ENCODE measurements around the gene AHSA1.

AHSA1 gene

GRCh38 chr14:77508876-77509275, 51.0 kb downstream of the AHSA1 start:
- peaks cover 14 to 18% of the 10 kb centered on the region in 2 donors for H3K36me3 ChIP-seq (ENCODE audit: control insufficient read depth in 2 of 2, insufficient read depth in 2 of 2, low read length in 2 of 2)
- H3K4me1 ChIP-seq (ENCODE audit: control insufficient read depth, insufficient read depth, low read length) = no peaks in the 10 kb centered on the region
- H3K27me3 ChIP-seq (ENCODE audit: control insufficient read depth in 1 of 2, insufficient read depth in 2 of 2, low read length in 2 of 2) = no peaks in the 10 kb centered on the region
- H3K9ac ChIP-seq (ENCODE audit: low read length in 2 of 2) = no peak overlapping the region
- no peak overlapping the region for H3K27ac ChIP-seq (ENCODE audit: low read length)
- H3K9me3 ChIP-seq (ENCODE audit: control insufficient read depth in 2 of 2, low read length in 2 of 2) = no peaks in the 10 kb centered on the region
- no peak overlapping the region for H3K4me3 ChIP-seq (ENCODE audit: low read length in 2 of 2)

GRCh38 chr14:77509366-77509765, 51.5 kb downstream of the AHSA1 start:
- Histone ChIP-seq H3K27me3 (ENCODE audit: control insufficient read depth in 1 of 2, insufficient read depth in 2 of 2, low read length in 2 of 2) (no peaks in the 10 kb centered on the region), H3K27ac (ENCODE audit: low read length) (no peak overlapping the region), H3K36me3 (ENCODE audit: control insufficient read depth in 2 of 2, insufficient read depth in 2 of 2, low read length in 2 of 2) (peaks cover 14 to 18% of the 10 kb centered on the region in 2 donors), H3K4me1 (ENCODE audit: control insufficient read depth, insufficient read depth, low read length) (no peaks in the 10 kb centered on the region), H3K9me3 (ENCODE audit: control insufficient read depth in 2 of 2, low read length in 2 of 2) (no peaks in the 10 kb centered on the region), H3K4me3 (ENCODE audit: low read length in 2 of 2) (no peak overlapping the region), H3K9ac (ENCODE audit: low read length in 2 of 2) (no peak overlapping the region)

GRCh38 chr14:77511486-77512162, 53.7 kb downstream of the AHSA1 start:
- peaks cover 14 to 18% of the 10 kb centered on the region in 2 donors for H3K36me3 ChIP-seq (ENCODE audit: control insufficient read depth in 2 of 2, insufficient read depth in 2 of 2, low read length in 2 of 2)
- no peaks in the 10 kb centered on the region for H3K4me1 ChIP-seq (ENCODE audit: control insufficient read depth, insufficient read depth, low read length)
- no peak overlapping the region for H3K27ac ChIP-seq (ENCODE audit: low read length)
- H3K9me3 ChIP-seq (ENCODE audit: control insufficient read depth in 2 of 2, low read length in 2 of 2) = no peaks in the 10 kb centered on the region
- no peaks in the 10 kb centered on the region for H3K27me3 ChIP-seq (ENCODE audit: control insufficient read depth in 1 of 2, insufficient read depth in 2 of 2, low read length in 2 of 2)
- H3K4me3 ChIP-seq (ENCODE audit: low read length in 2 of 2) = no peak overlapping the region
- no peak overlapping the region for H3K9ac ChIP-seq (ENCODE audit: low read length in 2 of 2)

GRCh38 chr14:77516126-77516525, 58.2 kb downstream of the AHSA1 start:
- H3K9me3 ChIP-seq (ENCODE audit: control insufficient read depth in 2 of 2, low read length in 2 of 2) = no peaks in the 10 kb centered on the region
- H3K4me1 ChIP-seq (ENCODE audit: control insufficient read depth, insufficient read depth, low read length) = no peaks in the 10 kb centered on the region
- H3K36me3 ChIP-seq (ENCODE audit: control insufficient read depth in 2 of 2, insufficient read depth in 2 of 2, low read length in 2 of 2) = peaks cover 19 to 28% of the 10 kb centered on the region in 2 donors
- H3K27ac ChIP-seq (ENCODE audit: low read length) = no peak overlapping the region
- no peak overlapping the region for H3K4me3 ChIP-seq (ENCODE audit: low read length in 2 of 2)
- H3K9ac ChIP-seq (ENCODE audit: low read length in 2 of 2) = no peak overlapping the region
- H3K27me3 ChIP-seq (ENCODE audit: control insufficient read depth in 1 of 2, insufficient read depth in 2 of 2, low read length in 2 of 2) = no peaks in the 10 kb centered on the region

Measured in stomach smooth muscle (tissue), 2 donors.